GM18499 (cell line): ENCODE measurements around the gene SLC38A3.

ENCODE experiments used
- ATAC-seq: cut with Tn5 transposase; IDR thresholded peaks from one replicate; pipeline ENCODE4 v1.9.1; 2021; ENCODE audit warnings: moderate number of reproducible peaks; ENCODE audit not compliant: insufficient read depth, unreplicated experiment

Gene SLC38A3

GRCh38 chr3:50262778-50263177, 57.7 kb downstream of the SLC38A3 start:
- no peak for ATAC-seq

- ATAC-seq: no peak
Observed at GRCh38 chr3:50263478-50264382, 58.7 kb downstream of the SLC38A3 start.

GRCh38 chr3:50264383-50264963, 59.4 kb downstream of the SLC38A3 start:
- no peak for ATAC-seq

- ATAC-seq: no peak
Observed at GRCh38 chr3:50264964-50265485, 60.0 kb downstream of the SLC38A3 start.

GRCh38 chr3:50265571-50265970, 60.5 kb downstream of the SLC38A3 start:
- no peak for ATAC-seq

GRCh38 chr3:50266017-50266416, 60.9 kb downstream of the SLC38A3 start:
- no peak for ATAC-seq

- no peak for ATAC-seq
Observed at GRCh38 chr3:50266836-50267235, 61.8 kb downstream of the SLC38A3 start.

- ATAC-seq: no peak
Observed at GRCh38 chr3:50267280-50267913, 62.3 kb downstream of the SLC38A3 start.

- no peak for ATAC-seq
Observed at GRCh38 chr3:50268276-50268675, 63.2 kb downstream of the SLC38A3 start.

GRCh38 chr3:50268703-50269451, 63.8 kb downstream of the SLC38A3 start, which contains the start of gene SEMA3B:
Gene SEMA3B (plus strand): TSS chr3:50269147. CDS start chr3:50269241, 94 bp downstream.
- no peak for ATAC-seq

GRCh38 chr3:50269460-50269859, 64.4 kb downstream of the SLC38A3 start:
- no peak for ATAC-seq

GRCh38 chr3:50269977-50270413, 64.9 kb downstream of the SLC38A3 start:
- no peak for ATAC-seq

- ATAC-seq: no peak
Observed at GRCh38 chr3:50270422-50271224, 65.6 kb downstream of the SLC38A3 start.
